Right lobe of liver (tissue), 6 donors: ENCODE measurements around the gene BICC1. TPM values are rescaled to one million over a fixed set of nuclear protein-coding genes. Genes with fewer than 3 reads are reported as not detected.

Experiments
- ATAC-seq, 4 donors: fragments of 200-7000 bp; cut with Tn5 transposase; one replicate each; pipeline ENCODE4 v1.9.1; 2020; ENCODE audit warnings: mild to moderate bottlenecking in 4 of 4, moderate library complexity in 4 of 4
- DNase-seq, 3 donors: peaks; one replicate each; pipeline ENCODE4 v3.0.0-alpha.2; 2020
- H3K27ac ChIP-seq, 3 donors: fragments of 200-600 bp; one replicate each; pipeline ENCODE4 v1.8.0; 2022
- H3K27me3 ChIP-seq, 2 donors: fragments of 200-600 bp; one replicate each; pipeline ENCODE4 v1.8.0; 2022
- H3K36me3 ChIP-seq, 4 donors: fragments of 200-600 bp; sonication (generic) in 1 of 4; one replicate each; pipeline versions ENCODE4 v1.5.1 to v1.8.0; 2017 to 2022; ENCODE audit warnings: control low read depth in 1 of 4
- H3K4me1 ChIP-seq, 4 donors: fragments of 200-600 bp; sonication (generic) in 1 of 4; one replicate each; pipeline versions ENCODE4 v1.5.1 to v1.8.0; 2017 to 2022; ENCODE audit warnings: control low read depth in 1 of 4
- H3K4me3 ChIP-seq, 3 donors: fragments of 200-600 bp; one replicate each; pipeline ENCODE4 v1.8.0; 2022
- H3K9me3 ChIP-seq, 4 donors: fragments of 200-600 bp; sonication (generic) in 1 of 4; one replicate each; pipeline versions ENCODE4 v1.5.1 to v1.8.0; 2017 to 2022; ENCODE audit warnings: control low read depth in 1 of 4
- POLR2A ChIP-seq: fragments of 450-650 bp; IDR thresholded peaks from one replicate; pipeline ENCODE4 v1.6.1; 2017; ENCODE audit warnings: antibody characterized with exemption, mild to moderate bottlenecking
- WGBS: methylation state at CpG from one replicate; pipeline ENCODE4 v1.1.6; 2018; ENCODE audit warnings: low coverage, low lambda C conversion rate; ENCODE audit not compliant: insufficient coverage; ENCODE audit errors: missing lambda C conversion rate; 5-methylcytosine and 5-hydroxymethylcytosine counted together
- intact Hi-C, 2 donors: fragments of 100-400 bp; cut with DNase I; formaldehyde crosslinking; loops; one replicate each; pipeline versions ENCODE4 v1.11.2 to v1.14.1; 2022
- total RNA-seq, 6 experiments: library from RNA; depleted of rRNA in 2 of 6; stranded (reverse); fragments of >200 nt in 2 of 6; fragmentation: NEBNext Ultra II Directional in 3 of 6; extraction: Animal tissue kit (Norgen Biotek cat#: 25700) in 3 of 6; gene quantifications; one replicate each; pipeline versions ENCODE4 v1.1.0 to v1.2.4, GENCODE V29; 2016 to 2023
- TF ChIP-seq, protein P1 (sequence below), 4 donors: fragments of 200-600 bp in 3 of 4; fragments of 450-650 bp in 1 of 4; IDR thresholded peaks; one replicate each; pipeline versions ENCODE4 v1.5.1 to v1.8.0; 2016 to 2022; ENCODE audit warnings: antibody characterized with exemption in 4 of 4, mild to moderate bottlenecking in 2 of 4
- donor health status: DM: no; HTN: yes; CAD: no.
- donor health status: DM: no; HTN: no; CAD: no.
- donor health status: DM: no; HTN: no; CAD: no.
- donor health status: DM: no; HTN: yes; CAD: no.
- donor health status: DM: no; HTN: yes; CAD: no.

The BICC1 gene
- total RNA-seq, 6 experiments from 2014 or later: 1.2 to 9.0 (median 2.3) TPM

DNA sequence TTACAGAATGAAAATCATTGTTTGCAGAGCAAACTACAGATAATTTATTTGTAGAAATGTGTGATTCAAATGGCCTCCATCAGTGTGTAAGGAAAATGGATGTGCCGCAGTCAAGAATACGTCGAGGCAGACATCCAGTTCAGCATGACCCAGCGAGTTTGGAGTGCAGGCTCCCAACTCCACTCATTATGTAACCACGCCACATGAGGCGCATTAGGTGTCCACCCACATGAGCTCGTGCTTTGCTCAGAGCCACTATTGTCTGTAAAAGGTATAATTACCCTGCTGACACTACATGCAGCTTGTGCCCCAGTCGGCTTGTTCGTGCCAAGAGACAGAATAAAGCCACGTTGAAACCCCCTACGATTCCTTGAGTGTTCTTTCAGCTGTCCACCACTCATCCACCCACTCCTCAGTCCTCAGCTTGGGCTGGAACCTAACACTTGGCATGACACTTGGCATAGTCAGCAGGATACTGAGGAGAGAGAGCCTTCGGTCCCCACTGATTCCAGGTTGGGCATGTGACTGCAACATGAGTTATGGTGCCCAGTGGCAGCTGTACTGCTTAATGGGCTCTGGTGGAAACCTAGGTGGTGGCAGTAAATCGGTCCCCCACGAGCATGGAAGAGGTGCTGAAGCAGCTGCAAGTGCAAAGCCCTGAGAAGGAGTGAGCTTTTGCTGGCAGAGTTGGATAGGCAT, 102.7 kb downstream of the BICC1 start:
- intact Hi-C loops: no loop called here
- DNase-seq (no peak), ATAC-seq (no peak)
- no peak overlapping the region for H3K4me3 ChIP-seq
- no peaks in the 10 kb centered on the region for H3K27me3 ChIP-seq
- 86% methylated on average over 8 of the region's 14 CpGs for WGBS
- H3K9me3 ChIP-seq: no peaks in the 10 kb centered on the region
- no peak for TF ChIP-seq POLR2A
- TF ChIP-seq, protein P1, sequence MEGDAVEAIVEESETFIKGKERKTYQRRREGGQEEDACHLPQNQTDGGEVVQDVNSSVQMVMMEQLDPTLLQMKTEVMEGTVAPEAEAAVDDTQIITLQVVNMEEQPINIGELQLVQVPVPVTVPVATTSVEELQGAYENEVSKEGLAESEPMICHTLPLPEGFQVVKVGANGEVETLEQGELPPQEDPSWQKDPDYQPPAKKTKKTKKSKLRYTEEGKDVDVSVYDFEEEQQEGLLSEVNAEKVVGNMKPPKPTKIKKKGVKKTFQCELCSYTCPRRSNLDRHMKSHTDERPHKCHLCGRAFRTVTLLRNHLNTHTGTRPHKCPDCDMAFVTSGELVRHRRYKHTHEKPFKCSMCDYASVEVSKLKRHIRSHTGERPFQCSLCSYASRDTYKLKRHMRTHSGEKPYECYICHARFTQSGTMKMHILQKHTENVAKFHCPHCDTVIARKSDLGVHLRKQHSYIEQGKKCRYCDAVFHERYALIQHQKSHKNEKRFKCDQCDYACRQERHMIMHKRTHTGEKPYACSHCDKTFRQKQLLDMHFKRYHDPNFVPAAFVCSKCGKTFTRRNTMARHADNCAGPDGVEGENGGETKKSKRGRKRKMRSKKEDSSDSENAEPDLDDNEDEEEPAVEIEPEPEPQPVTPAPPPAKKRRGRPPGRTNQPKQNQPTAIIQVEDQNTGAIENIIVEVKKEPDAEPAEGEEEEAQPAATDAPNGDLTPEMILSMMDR (IDR thresholded peaks at IDR 0.05): no peak
- H3K27ac ChIP-seq: no peak overlapping the region
- no peaks in the 10 kb centered on the region for H3K4me1 ChIP-seq
- no peaks in the 10 kb centered on the region for H3K36me3 ChIP-seq

DNA sequence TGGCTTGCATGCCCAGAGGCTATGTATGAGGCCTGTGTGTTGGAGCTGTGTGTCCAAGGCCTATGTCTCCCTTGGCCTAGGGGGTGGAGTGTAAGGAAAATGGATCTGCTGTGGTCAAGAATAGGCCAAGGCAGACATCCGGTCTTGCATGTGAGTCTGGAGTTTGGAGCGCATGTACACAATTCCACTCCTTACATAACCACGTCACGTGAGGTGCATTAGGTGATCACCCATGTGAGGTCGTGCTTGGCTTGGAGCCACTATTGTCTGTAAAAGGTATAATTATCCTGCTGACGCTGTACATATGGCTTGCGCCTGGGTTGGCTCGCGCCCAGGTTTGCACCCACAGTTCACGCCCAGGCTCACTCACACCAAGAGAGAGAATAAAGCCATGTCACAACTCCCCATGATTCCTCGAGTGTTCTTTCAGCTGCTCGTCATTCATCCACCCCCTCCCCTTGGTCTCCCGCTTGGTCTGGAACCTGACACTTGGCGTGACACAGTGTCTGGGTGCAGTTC, 105.5 kb downstream of the BICC1 start:
- DNase-seq (no peak), ATAC-seq (no peak)
- Histone ChIP-seq H3K36me3 (no peaks in the 10 kb centered on the region), H3K4me1 (no peaks in the 10 kb centered on the region), H3K27ac (no peak overlapping the region), H3K27me3 (no peaks in the 10 kb centered on the region), H3K9me3 (no peaks in the 10 kb centered on the region), H3K4me3 (no peak overlapping the region)
- WGBS: 80% methylated on average over 5 of the region's 14 CpGs
- no peak for TF ChIP-seq POLR2A
- TF ChIP-seq, protein P1 (IDR thresholded peaks at IDR 0.05): no peak
- intact Hi-C loops: no loop called here

DNA sequence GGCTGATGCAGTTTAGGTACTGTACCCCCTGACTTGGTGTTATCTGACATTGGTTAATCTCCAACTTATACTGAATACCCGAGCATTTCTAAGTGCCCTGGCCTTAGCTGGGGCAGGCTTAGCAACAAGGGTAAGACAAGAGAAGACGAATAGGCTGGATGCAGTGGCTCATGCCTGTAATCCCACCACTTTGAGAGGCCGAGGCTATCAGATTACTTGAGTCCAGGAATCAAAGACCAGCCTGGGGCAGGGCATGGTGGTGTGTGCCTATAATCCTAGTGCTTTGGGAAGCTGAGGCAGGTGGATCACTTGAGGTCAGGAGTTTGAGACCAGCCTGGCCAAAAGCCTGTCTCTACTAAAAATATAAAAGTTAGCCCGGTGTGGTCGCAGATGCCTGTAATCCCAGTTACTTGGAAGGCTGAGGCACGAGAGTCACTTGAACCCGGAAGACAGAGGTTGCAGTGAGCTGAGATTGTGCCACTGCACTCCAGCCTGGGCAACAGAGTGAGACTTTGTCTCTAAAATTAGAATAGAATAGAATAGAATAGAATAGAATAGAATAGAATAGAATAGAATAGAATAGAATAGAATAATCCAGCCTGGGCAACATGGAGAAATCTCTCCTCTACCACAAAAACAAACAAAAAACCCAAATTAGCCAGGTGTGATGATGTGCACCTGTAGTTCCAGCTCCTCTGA, 108.9 kb downstream of the BICC1 start:
- H3K9me3 ChIP-seq: no peaks in the 10 kb centered on the region
- H3K4me3 ChIP-seq: no peak overlapping the region
- no peaks in the 10 kb centered on the region for H3K4me1 ChIP-seq
- H3K27me3 ChIP-seq: no peaks in the 10 kb centered on the region
- no peak overlapping the region for H3K27ac ChIP-seq
- intact Hi-C loops: no loop called here
- TF ChIP-seq, protein P1 (IDR thresholded peaks at IDR 0.05): no peak
- no peak for TF ChIP-seq POLR2A
- no peaks in the 10 kb centered on the region for H3K36me3 ChIP-seq
- ATAC-seq (no peak), DNase-seq (no peak)
- 45% methylated on average over 4 of the region's 7 CpGs for WGBS

DNA sequence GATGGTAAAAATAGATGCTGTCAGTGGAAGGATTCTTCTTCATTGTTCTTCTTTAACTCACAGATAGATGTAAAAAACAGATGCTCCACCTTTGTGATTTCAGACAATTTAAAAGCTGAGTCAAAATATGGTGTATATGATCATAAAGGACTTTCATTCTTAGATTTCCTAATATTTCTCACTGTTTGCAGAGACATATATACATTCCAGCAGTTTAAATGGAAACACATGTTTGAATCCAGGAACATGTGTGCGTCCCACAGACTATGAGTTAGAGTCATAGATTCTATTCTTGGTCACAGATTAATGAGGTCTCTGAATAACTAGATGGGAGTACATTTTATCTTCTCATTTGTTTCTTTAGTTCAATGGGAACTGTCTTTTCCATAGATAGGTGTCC, 109.6 kb downstream of the BICC1 start:
- TF ChIP-seq, protein P1 (IDR thresholded peaks at IDR 0.05): no peak
- TF ChIP-seq POLR2A: no peak
- Histone ChIP-seq H3K9me3 (no peaks in the 10 kb centered on the region), H3K36me3 (no peaks in the 10 kb centered on the region), H3K27me3 (no peaks in the 10 kb centered on the region), H3K4me3 (no peak overlapping the region), H3K27ac (no peak overlapping the region), H3K4me1 (no peaks in the 10 kb centered on the region)
- 78% methylated on average over 1 of the region's 1 CpG for WGBS
- intact Hi-C loops: no loop called here
- no peak for ATAC-seq
- no peak for DNase-seq
